22Rv1 (cell line): ENCODE data around the gene MICU2.

Experiments used
- H3K27ac ChIP-seq: fragments of 450-650 bp; 2 replicates; pipeline ENCODE4 v1.5.1; 2017
- ZFX ChIP-seq: fragments of 450-650 bp; IDR thresholded peaks from 2 replicates; pipeline ENCODE4 v1.6.1; 2017; ENCODE audit warnings: antibody characterized with exemption, borderline replicate concordance
- TF ChIP-seq, protein P1 (sequence below): fragments of 450-650 bp; IDR thresholded peaks from 2 replicates; pipeline ENCODE4 v1.5.1; 2017; ENCODE audit warnings: mild to moderate bottlenecking

The MICU2 gene, protein sequence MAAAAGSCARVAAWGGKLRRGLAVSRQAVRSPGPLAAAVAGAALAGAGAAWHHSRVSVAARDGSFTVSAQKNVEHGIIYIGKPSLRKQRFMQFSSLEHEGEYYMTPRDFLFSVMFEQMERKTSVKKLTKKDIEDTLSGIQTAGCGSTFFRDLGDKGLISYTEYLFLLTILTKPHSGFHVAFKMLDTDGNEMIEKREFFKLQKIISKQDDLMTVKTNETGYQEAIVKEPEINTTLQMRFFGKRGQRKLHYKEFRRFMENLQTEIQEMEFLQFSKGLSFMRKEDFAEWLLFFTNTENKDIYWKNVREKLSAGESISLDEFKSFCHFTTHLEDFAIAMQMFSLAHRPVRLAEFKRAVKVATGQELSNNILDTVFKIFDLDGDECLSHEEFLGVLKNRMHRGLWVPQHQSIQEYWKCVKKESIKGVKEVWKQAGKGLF

GRCh38 chr13:21603531-21604448 lies at the start of gene MICU2:
MICU2 (minus strand) TSS chr13:21604170; CDS start chr13:21604148, 22 bp downstream.
- H3K27ac ChIP-seq: peak within 1 kb of the TSS; percentile 91
- TF ChIP-seq, protein P1, sequence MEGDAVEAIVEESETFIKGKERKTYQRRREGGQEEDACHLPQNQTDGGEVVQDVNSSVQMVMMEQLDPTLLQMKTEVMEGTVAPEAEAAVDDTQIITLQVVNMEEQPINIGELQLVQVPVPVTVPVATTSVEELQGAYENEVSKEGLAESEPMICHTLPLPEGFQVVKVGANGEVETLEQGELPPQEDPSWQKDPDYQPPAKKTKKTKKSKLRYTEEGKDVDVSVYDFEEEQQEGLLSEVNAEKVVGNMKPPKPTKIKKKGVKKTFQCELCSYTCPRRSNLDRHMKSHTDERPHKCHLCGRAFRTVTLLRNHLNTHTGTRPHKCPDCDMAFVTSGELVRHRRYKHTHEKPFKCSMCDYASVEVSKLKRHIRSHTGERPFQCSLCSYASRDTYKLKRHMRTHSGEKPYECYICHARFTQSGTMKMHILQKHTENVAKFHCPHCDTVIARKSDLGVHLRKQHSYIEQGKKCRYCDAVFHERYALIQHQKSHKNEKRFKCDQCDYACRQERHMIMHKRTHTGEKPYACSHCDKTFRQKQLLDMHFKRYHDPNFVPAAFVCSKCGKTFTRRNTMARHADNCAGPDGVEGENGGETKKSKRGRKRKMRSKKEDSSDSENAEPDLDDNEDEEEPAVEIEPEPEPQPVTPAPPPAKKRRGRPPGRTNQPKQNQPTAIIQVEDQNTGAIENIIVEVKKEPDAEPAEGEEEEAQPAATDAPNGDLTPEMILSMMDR: no peak; the same call in 1 of the 2 replicates
- TF ChIP-seq ZFX: no peak

GRCh38 chr13:21641629-21642028 lies 37.7 kb upstream of the MICU2 start:
- no peak overlapping the region for H3K27ac ChIP-seq
- TF ChIP-seq, protein P1: no peak
- TF ChIP-seq ZFX: no peak

- TF ChIP-seq, protein P1: no peak
- TF ChIP-seq ZFX: no peak
- no peak overlapping the region for H3K27ac ChIP-seq
Measured at GRCh38 chr13:21639561-21639960, 35.6 kb upstream of the MICU2 start.

DNA sequence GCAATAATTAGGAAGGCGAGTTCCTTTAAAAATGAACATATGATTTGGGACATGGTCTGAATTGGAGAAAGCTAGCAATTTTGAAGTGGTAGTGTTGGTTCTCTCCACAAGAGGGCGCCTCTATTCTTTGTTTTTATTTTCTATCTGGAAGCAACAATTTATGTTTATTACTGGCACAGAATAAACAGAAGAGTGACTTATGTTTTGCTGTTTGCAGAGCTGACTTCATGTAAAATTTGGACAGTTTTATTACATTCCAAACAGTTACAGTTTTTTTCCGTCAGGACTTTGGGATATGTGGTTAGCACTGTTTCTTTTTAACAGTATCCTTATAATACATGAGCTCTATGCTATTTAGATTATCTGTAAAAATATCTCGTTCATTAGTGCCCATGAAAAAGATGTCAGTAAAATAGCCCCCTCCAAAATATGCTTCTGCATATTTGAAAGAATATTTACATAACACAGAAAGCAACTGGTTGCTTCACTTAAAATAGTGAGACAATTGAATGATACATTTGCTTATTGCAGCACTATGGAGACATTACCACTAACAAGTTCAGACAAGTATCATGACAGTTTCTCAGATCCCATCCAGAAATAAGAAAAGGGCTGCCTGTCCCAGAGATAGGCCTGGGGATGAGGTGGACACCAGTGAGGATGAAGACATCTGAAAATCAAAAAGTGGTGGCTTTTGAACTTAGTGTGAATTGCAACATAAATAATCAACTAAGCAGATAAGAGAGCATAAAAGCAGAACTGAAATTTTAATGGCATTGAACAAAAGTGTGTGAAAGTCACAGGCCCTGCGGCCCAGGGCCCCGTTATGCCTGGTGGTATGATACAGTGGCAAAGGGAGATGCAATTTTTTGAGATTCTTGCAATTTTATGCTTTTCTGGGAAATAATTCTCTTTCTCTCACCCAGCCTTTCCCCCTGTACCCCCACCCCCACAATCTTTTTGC lies 34.6 kb upstream of the MICU2 start:
- TF ChIP-seq, protein P1: peak; percentile 83
- TF ChIP-seq ZFX: no peak
- H3K27ac ChIP-seq: no peak overlapping the region

DNA sequence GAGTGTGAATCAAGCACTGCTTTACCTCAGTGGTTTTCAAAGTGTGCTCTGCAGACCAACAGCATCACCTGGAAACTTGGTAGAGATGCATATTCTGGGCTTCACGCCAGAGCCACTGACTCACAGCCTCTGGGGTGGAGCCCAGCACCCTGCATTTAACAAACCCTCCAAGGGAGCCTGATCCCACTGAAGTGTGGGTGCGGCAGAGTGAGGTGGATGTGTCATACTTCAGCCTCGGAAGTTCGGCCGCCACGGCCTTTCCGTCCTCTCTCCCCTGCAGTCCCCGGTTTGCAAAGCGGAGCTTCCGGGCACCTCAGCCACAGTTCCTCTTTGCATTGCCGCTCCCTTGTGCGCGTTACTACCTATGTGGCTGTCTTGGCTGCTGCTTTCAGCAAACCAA lies 33.3 kb upstream of the MICU2 start:
- TF ChIP-seq ZFX: no peak
- TF ChIP-seq, protein P1: no peak
- no peak overlapping the region for H3K27ac ChIP-seq

GRCh38 chr13:21636656-21637055 lies 32.7 kb upstream of the MICU2 start:
- TF ChIP-seq, protein P1: no peak
- no peak for TF ChIP-seq ZFX
- H3K27ac ChIP-seq: no peak overlapping the region
